ENCODE measurements around the gene TYRO3. TPM values are rescaled to one million over a fixed set of nuclear protein-coding genes. Genes with fewer than 3 reads are reported as not detected.

Gene TYRO3
- total and polyA plus RNA-seq, 3 donors from 2014 or later, result 99.0 to 156 (median 107) TPM

- Histone ChIP-seq H3K9me3 (no peaks in the 10 kb centered on the region), H3K4me1 (no peaks in the 10 kb centered on the region), H3K27ac (no peak overlapping the region), H3K4me3 (no peak overlapping the region), H3K36me3 (ENCODE audit: low read depth, missing control alignments) (no peaks in the 10 kb centered on the region), H3K27me3 (no peaks in the 10 kb centered on the region)
- intact Hi-C loops (cut with DNase I; ENCODE audit: low total_unique reads), result no loop called here
- WGBS, 2 donors, result 92 to 100% methylated on average over 11 to 17 of the region's 17 CpGs
- no peak for DNase-seq
- no peak for TF ChIP-seq POLR2A (IDR thresholded peaks at IDR 0.05)
- TF ChIP-seq, protein P1, sequence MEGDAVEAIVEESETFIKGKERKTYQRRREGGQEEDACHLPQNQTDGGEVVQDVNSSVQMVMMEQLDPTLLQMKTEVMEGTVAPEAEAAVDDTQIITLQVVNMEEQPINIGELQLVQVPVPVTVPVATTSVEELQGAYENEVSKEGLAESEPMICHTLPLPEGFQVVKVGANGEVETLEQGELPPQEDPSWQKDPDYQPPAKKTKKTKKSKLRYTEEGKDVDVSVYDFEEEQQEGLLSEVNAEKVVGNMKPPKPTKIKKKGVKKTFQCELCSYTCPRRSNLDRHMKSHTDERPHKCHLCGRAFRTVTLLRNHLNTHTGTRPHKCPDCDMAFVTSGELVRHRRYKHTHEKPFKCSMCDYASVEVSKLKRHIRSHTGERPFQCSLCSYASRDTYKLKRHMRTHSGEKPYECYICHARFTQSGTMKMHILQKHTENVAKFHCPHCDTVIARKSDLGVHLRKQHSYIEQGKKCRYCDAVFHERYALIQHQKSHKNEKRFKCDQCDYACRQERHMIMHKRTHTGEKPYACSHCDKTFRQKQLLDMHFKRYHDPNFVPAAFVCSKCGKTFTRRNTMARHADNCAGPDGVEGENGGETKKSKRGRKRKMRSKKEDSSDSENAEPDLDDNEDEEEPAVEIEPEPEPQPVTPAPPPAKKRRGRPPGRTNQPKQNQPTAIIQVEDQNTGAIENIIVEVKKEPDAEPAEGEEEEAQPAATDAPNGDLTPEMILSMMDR (IDR thresholded peaks at IDR 0.05), result no peak
These were observed 38.4 kb upstream of the TYRO3 start for GRCh38 chr15:41520636-41521035.

DNA sequence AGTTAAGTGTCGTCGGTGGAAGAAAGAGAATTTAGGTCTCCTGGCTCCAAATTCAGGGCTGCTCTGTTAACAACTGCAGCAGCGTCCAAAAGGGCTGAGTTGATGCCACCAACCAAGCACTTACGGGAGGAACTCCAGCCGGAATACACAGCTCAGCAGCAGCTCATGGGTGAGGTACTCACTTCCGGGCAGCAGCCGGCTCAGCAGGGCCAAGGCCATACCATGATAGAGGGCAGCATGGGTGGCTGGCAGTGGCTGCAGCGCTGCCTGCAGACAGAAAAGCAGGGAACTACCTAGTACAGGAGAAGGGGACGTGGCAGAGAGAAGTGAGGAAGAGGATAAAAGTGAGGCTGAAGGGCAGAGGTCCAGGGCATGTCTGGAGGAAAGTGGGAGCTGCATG, 37.4 kb upstream of the TYRO3 start:
- Histone ChIP-seq H3K36me3 (ENCODE audit: low read depth, missing control alignments) (no peaks in the 10 kb centered on the region), H3K27ac (no peak overlapping the region), H3K4me3 (no peak overlapping the region), H3K4me1 (no peaks in the 10 kb centered on the region), H3K9me3 (no peaks in the 10 kb centered on the region), H3K27me3 (no peaks in the 10 kb centered on the region)
- WGBS, 2 donors, result 68 to 75% methylated on average over 9 of the region's 9 CpGs
- DNase-seq, result no peak
- TF ChIP-seq, protein P1 (IDR thresholded peaks at IDR 0.05), result no peak
- TF ChIP-seq POLR2A (IDR thresholded peaks at IDR 0.05), result no peak
- intact Hi-C loops (cut with DNase I; ENCODE audit: low total_unique reads), result no loop called here

GRCh38 chr15:41523097-41523496, 35.9 kb upstream of the TYRO3 start:
- 90 to 91% methylated on average over 2 to 4 of the region's 5 CpGs for WGBS, 2 donors
- H3K27me3 ChIP-seq, result no peaks in the 10 kb centered on the region
- H3K27ac ChIP-seq, result no peak overlapping the region
- no peak overlapping the region for H3K4me3 ChIP-seq
- TF ChIP-seq POLR2A (IDR thresholded peaks at IDR 0.05), result no peak
- TF ChIP-seq, protein P1 (IDR thresholded peaks at IDR 0.05), result no peak
- no peaks in the 10 kb centered on the region for H3K36me3 ChIP-seq (ENCODE audit: low read depth, missing control alignments)
- H3K9me3 ChIP-seq, result no peaks in the 10 kb centered on the region
- DNase-seq, result no peak
- intact Hi-C loops (cut with DNase I; ENCODE audit: low total_unique reads), result no loop called here
- H3K4me1 ChIP-seq, result no peaks in the 10 kb centered on the region

DNA sequence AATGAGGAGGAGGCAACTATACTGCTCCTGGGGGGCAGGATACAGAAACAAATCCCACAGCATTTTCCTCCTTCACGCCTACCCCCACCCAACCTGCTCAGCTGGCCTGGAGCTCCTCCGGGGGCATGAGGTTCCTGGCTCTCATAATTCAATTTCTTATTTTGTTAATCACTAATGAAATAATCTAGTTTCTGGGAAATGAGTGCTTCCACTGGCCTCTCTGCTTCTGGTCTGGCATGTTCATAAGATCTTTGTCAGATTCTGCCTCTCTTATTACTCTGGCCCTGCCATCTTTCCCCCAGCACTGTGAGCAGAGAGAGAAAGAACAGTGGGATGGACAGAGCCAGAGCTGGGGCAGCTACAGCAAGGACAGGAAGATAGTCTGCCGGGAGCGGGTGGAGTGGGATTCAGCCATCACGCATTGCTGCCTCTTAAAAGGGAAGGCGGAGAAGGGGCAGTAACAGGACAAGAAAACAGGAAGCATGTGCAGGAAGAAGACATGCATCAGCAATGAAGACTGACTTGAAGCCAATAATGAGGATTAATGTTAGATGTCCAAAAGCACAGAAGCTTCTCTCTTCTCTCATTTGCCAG, 28.6 kb upstream of the TYRO3 start:
- H3K27ac ChIP-seq, result no peak overlapping the region
- no peaks in the 10 kb centered on the region for H3K4me1 ChIP-seq
- H3K4me3 ChIP-seq, result no peak overlapping the region
- 91% methylated on average over 6 of the region's 6 CpGs for WGBS, 2 donors
- no peaks in the 10 kb centered on the region for H3K36me3 ChIP-seq (ENCODE audit: low read depth, missing control alignments)
- intact Hi-C loops (cut with DNase I; ENCODE audit: low total_unique reads), result no loop called here
- TF ChIP-seq, protein P1 (IDR thresholded peaks at IDR 0.05), result no peak
- TF ChIP-seq POLR2A (IDR thresholded peaks at IDR 0.05), result no peak
- H3K27me3 ChIP-seq, result no peaks in the 10 kb centered on the region
- H3K9me3 ChIP-seq, result no peaks in the 10 kb centered on the region
- no peak for DNase-seq

DNA sequence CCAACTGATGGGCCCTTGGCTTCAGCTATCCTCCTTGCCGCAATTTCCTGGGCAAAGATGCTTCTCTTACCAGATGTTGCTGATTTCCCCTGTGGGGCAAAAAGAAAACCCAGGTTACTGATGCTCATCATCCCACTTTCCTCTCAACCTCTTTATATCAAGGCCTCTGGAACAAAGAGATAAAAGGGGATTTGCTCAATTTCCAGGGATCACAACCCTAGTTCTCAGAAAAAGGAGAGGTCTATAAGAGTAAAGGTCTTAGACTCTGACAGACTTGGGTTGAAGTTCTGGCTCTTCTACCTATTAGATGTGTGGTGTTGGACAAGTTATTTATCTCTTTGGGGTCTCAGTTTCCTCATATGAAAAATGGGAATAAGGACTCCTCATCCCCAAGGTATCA, 23.5 kb upstream of the TYRO3 start:
- TF ChIP-seq, protein P1 (IDR thresholded peaks at IDR 0.05), result no peak
- no peak for TF ChIP-seq POLR2A (IDR thresholded peaks at IDR 0.05)
- H3K9me3 ChIP-seq, result no peaks in the 10 kb centered on the region
- no peak overlapping the region for H3K4me3 ChIP-seq
- WGBS, 2 donors, result 95 to 100% methylated on average over 1 of the region's 1 CpG
- no peak overlapping the region for H3K27ac ChIP-seq
- no peaks in the 10 kb centered on the region for H3K27me3 ChIP-seq
- intact Hi-C loops (cut with DNase I; ENCODE audit: low total_unique reads), result no loop called here
- no peaks in the 10 kb centered on the region for H3K36me3 ChIP-seq (ENCODE audit: low read depth, missing control alignments)
- no peak for DNase-seq
- H3K4me1 ChIP-seq, result no peaks in the 10 kb centered on the region

Measured in testis (tissue), 3 donors.